ENCODE measurements around the gene SLC22A2. TPM values are rescaled to one million over a fixed set of nuclear protein-coding genes. Genes with fewer than 3 reads are reported as not detected.

The SLC22A2 gene
- total and polyA plus RNA-seq, 2 donors (not counting 3 experiments of a cell fraction or from before 2014, with no cell fraction given) = not detected

DNA sequence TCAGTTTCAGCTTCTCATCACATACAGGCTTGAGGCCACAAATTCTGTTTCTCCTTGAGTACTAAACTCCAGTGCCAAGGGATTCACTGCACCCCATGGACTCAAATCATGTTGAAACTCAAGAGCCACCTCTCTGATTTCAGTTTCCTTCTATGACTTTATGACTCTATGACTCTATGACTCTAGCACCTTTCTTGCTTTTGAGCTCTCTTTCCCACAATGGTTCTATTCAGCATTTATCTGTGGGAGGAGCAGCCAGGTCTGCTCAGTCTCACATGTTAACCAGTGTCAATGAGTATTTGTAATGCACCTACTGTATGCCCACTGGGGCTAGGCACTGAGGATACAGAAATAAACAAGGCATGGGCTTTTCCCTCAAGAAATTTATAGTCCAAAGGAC lies 14.6 kb upstream of the SLC22A2 start:
- Histone ChIP-seq H3K27me3 (ENCODE audit: control insufficient read depth in 2 of 2, insufficient read depth in 2 of 2, low read length in 2 of 2) (no peaks in the 10 kb centered on the region), H3K36me3 (ENCODE audit: control insufficient read depth in 2 of 2, extremely low read depth in 1 of 2, insufficient read depth in 2 of 2, low read length in 2 of 2) (no peaks in the 10 kb centered on the region), H3K9ac (replicated peaks; ENCODE audit: extremely low read depth, insufficient read depth, low read length) (no peak overlapping the region), H3K9me1 (replicated peaks; ENCODE audit: control insufficient read depth, extremely low read depth, insufficient read depth, low read length) (no peaks in the 10 kb centered on the region), H3K4me3 (replicated peaks in 1 of 3; ENCODE audit: insufficient read depth in 1 of 3, low read depth in 1 of 3, low read length in 3 of 3) (no peak overlapping the region), H2AFZ (ENCODE audit: low read depth, low read length) (no peak overlapping the region), H3K79me2 (ENCODE audit: control insufficient read depth, insufficient read depth, low read length) (no peaks in the 10 kb centered on the region), H3K9me3 (replicated peaks; ENCODE audit: control insufficient read depth, insufficient read depth, low read length) (peaks cover 14% of the 10 kb centered on the region), H4K20me1 (replicated peaks; ENCODE audit: control insufficient read depth, extremely low read depth, insufficient read depth, low read length) (no peaks in the 10 kb centered on the region), H3K27ac (ENCODE audit: insufficient read depth, low read depth, low read length) (no peak overlapping the region), H3K4me2 (ENCODE audit: insufficient read depth, low read length) (no peak overlapping the region), H3K4me1 (ENCODE audit: control insufficient read depth, extremely low read depth, insufficient read depth, low read length) (no peaks in the 10 kb centered on the region)
- no peak for TF ChIP-seq POLR2AphosphoS5 (IDR thresholded peaks at IDR 0.05; ENCODE audit: insufficient read depth, low read depth, low read length)
- no peak for TF ChIP-seq FOS (IDR thresholded peaks at IDR 0.05; ENCODE audit: borderline replicate concordance, insufficient read depth, low read length)
- no peak for TF ChIP-seq EZH2 (IDR thresholded peaks at IDR 0.05; ENCODE audit: borderline replicate concordance, low read depth, low read length, severe bottlenecking)
- TF ChIP-seq, protein P1, sequence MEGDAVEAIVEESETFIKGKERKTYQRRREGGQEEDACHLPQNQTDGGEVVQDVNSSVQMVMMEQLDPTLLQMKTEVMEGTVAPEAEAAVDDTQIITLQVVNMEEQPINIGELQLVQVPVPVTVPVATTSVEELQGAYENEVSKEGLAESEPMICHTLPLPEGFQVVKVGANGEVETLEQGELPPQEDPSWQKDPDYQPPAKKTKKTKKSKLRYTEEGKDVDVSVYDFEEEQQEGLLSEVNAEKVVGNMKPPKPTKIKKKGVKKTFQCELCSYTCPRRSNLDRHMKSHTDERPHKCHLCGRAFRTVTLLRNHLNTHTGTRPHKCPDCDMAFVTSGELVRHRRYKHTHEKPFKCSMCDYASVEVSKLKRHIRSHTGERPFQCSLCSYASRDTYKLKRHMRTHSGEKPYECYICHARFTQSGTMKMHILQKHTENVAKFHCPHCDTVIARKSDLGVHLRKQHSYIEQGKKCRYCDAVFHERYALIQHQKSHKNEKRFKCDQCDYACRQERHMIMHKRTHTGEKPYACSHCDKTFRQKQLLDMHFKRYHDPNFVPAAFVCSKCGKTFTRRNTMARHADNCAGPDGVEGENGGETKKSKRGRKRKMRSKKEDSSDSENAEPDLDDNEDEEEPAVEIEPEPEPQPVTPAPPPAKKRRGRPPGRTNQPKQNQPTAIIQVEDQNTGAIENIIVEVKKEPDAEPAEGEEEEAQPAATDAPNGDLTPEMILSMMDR (IDR thresholded peaks at IDR 0.05; ENCODE audit: extremely low read depth in 1 of 2, insufficient read depth in 1 of 2, low read depth in 1 of 2, low read length in 2 of 2) = no peak
- ChIA-PET CTCF (no interaction called here), POLR2A (no interaction called here)
- DNase-seq (ENCODE audit: low read depth, low spot score) (no peak), FAIRE-seq (no peak)
- BruUV-seq (replicated peaks) = no TSS peak
- intact Hi-C loops (cut with micrococcal nuclease) = no loop called here
- dilution Hi-C loops (cut with MboI; ENCODE audit: extremely low pct_ligation_motif_present, low sequenced_read_pairs) = no loop called here

DNA sequence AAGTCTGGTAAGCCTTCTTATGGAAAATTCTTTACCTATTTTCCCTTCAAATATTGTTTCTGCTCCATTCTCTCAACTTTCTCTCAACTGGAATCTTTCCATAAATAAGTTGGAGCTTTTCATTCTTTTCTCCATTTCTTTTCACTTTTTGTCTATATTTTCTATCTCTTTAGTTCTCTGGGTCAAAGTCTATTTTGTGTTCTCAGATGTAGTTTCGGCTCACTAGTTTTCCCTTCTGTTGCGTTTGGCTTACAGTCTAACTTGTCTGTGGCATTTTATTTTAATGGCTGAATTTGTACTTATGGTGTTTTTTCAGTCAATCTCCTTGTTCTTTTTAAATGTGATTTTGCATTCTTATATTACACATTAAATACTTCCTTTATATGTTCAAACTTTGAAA lies 14.1 kb upstream of the SLC22A2 start:
- Histone ChIP-seq H3K9me1 (replicated peaks; ENCODE audit: control insufficient read depth, extremely low read depth, insufficient read depth, low read length) (no peaks in the 10 kb centered on the region), H3K9ac (replicated peaks; ENCODE audit: extremely low read depth, insufficient read depth, low read length) (no peak overlapping the region), H3K27me3 (ENCODE audit: control insufficient read depth in 2 of 2, insufficient read depth in 2 of 2, low read length in 2 of 2) (no peaks in the 10 kb centered on the region), H3K4me2 (ENCODE audit: insufficient read depth, low read length) (no peak overlapping the region), H2AFZ (ENCODE audit: low read depth, low read length) (no peak overlapping the region), H3K4me1 (ENCODE audit: control insufficient read depth, extremely low read depth, insufficient read depth, low read length) (no peaks in the 10 kb centered on the region), H3K4me3 (replicated peaks in 1 of 3; ENCODE audit: insufficient read depth in 1 of 3, low read depth in 1 of 3, low read length in 3 of 3) (no peak overlapping the region), H3K27ac (ENCODE audit: insufficient read depth, low read depth, low read length) (no peak overlapping the region), H4K20me1 (replicated peaks; ENCODE audit: control insufficient read depth, extremely low read depth, insufficient read depth, low read length) (no peaks in the 10 kb centered on the region), H3K79me2 (ENCODE audit: control insufficient read depth, insufficient read depth, low read length) (no peaks in the 10 kb centered on the region), H3K9me3 (replicated peaks; ENCODE audit: control insufficient read depth, insufficient read depth, low read length) (peaks cover 14% of the 10 kb centered on the region), H3K36me3 (ENCODE audit: control insufficient read depth in 2 of 2, extremely low read depth in 1 of 2, insufficient read depth in 2 of 2, low read length in 2 of 2) (no peaks in the 10 kb centered on the region)
- no peak for FAIRE-seq
- BruUV-seq (replicated peaks) = no TSS peak
- dilution Hi-C loops (cut with MboI; ENCODE audit: extremely low pct_ligation_motif_present, low sequenced_read_pairs) = no loop called here
- ChIA-PET CTCF (no interaction called here), POLR2A (no interaction called here)
- no peak for DNase-seq (ENCODE audit: low read depth, low spot score)
- TF ChIP-seq, protein P1 (IDR thresholded peaks at IDR 0.05; ENCODE audit: extremely low read depth in 1 of 2, insufficient read depth in 1 of 2, low read depth in 1 of 2, low read length in 2 of 2) = no peak
- no peak for TF ChIP-seq MYC (IDR thresholded peaks at IDR 0.05; ENCODE audit: low read depth, low read length)
- TF ChIP-seq EZH2 (IDR thresholded peaks at IDR 0.05; ENCODE audit: borderline replicate concordance, low read depth, low read length, severe bottlenecking) = no peak
- TF ChIP-seq, protein P2, sequence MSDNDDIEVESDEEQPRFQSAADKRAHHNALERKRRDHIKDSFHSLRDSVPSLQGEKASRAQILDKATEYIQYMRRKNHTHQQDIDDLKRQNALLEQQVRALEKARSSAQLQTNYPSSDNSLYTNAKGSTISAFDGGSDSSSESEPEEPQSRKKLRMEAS (IDR thresholded peaks at IDR 0.05; ENCODE audit: insufficient read depth, insufficient read length) = no peak
- no peak for TF ChIP-seq POLR2A (IDR thresholded peaks at IDR 0.05; ENCODE audit: low read depth, low read length)
- no peak for TF ChIP-seq POLR2AphosphoS5 (IDR thresholded peaks at IDR 0.05; ENCODE audit: insufficient read depth, low read depth, low read length)
- no peak for TF ChIP-seq FOS (IDR thresholded peaks at IDR 0.05; ENCODE audit: borderline replicate concordance, insufficient read depth, low read length)
- TF ChIP-seq GATA2 (IDR thresholded peaks at IDR 0.05; ENCODE audit: insufficient read depth, insufficient read length, low read depth, low read length) = no peak
- no peak for TF ChIP-seq JUN (IDR thresholded peaks at IDR 0.05; ENCODE audit: borderline replicate concordance, insufficient read depth, insufficient read length, low read depth)
- intact Hi-C loops (cut with micrococcal nuclease) = no loop called here

Measured in endothelial cell of umbilical vein (primary cell).